GM19397 (cell line): ENCODE results near the gene DBET.
"Not testable (repeated sequence)": the region's sequence is repeated elsewhere in the genome, so short reads cannot be mapped to it uniquely, and the experiment has no call there.

Source experiments
- ATAC-seq: cut with Tn5 transposase; IDR thresholded peaks from one replicate; pipeline ENCODE4 v1.9.1; 2021; ENCODE audit warnings: mild to moderate bottlenecking, moderate library complexity; ENCODE audit not compliant: unreplicated experiment

DBET gene

GRCh38 chr4:190064342-190064741 is at the start of gene DBET:
Gene DBET, plus strand, starts transcription at chr4:190064502.
- ATAC-seq: not testable (repeated sequence)

- ATAC-seq: peak; percentile 69
These were observed 49.3 kb upstream of the DBET start for GRCh38 chr4:190014771-190015537.

- no peak for ATAC-seq
These were observed 48.5 kb upstream of the DBET start for GRCh38 chr4:190015538-190016368.

- ATAC-seq: no peak
These were observed 47.7 kb upstream of the DBET start for GRCh38 chr4:190016369-190017289.

- ATAC-seq: no peak
These were observed 46.7 kb upstream of the DBET start for GRCh38 chr4:190017357-190018200.

GRCh38 chr4:190018201-190018920 is 45.9 kb upstream of the DBET start:
- no peak for ATAC-seq

GRCh38 chr4:190019023-190019858 is 45.1 kb upstream of the DBET start:
- ATAC-seq: no peak

- ATAC-seq: not testable (repeated sequence)
These were observed 44.3 kb upstream of the DBET start for GRCh38 chr4:190019859-190020463.

- no peak for ATAC-seq
These were observed 43.2 kb upstream of the DBET start for GRCh38 chr4:190020790-190021717.

- ATAC-seq: not testable (repeated sequence)
These were observed 42.3 kb upstream of the DBET start for GRCh38 chr4:190021973-190022372.

- ATAC-seq: peak; percentile 42
These were observed 41.6 kb upstream of the DBET start for GRCh38 chr4:190022614-190023281.

GRCh38 chr4:190027156-190027555 is 37.1 kb upstream of the DBET start, which contains the start of gene FRG2:
Gene FRG2, minus strand, starts transcription at chr4:190027256. Its CDS starts 52 bp downstream, at chr4:190027204.
- ATAC-seq: not testable (repeated sequence)

GRCh38 chr4:190031264-190031663 is 33.0 kb upstream of the DBET start:
- ATAC-seq: not testable (repeated sequence)

- ATAC-seq: peak; percentile 87
These were observed 26.5 kb upstream of the DBET start for GRCh38 chr4:190037704-190038388.

- not testable (repeated sequence) for ATAC-seq
These were observed 23.4 kb upstream of the DBET start for GRCh38 chr4:190040873-190041272.

GRCh38 chr4:190047627-190048026 is 16.7 kb upstream of the DBET start:
- not testable (repeated sequence) for ATAC-seq
